Choroid plexus epithelial cell (primary cell): ENCODE results near the gene ANKRD10.
"Not testable (repeated sequence)": the region's sequence is repeated elsewhere in the genome, so short reads cannot be mapped to it uniquely, and the experiment has no call there.

Experiments used
- DNase-seq: peaks from one replicate; pipeline ENCODE4 v3.0.0-alpha.2; 2010; ENCODE audit warnings: low read depth
- H3K4me3 ChIP-seq: 2 replicates; pipeline ENCODE4 v1.5.1; 2011; ENCODE audit warnings: low read depth, mild to moderate bottlenecking, control low read depth, low read length, moderate library complexity
- CTCF ChIP-seq: conservative IDR thresholded peaks from 2 replicates; pipeline ENCODE4 v1.5.1; 2011; ENCODE audit warnings: low read depth, mild to moderate bottlenecking, control low read depth, inconsistent platforms, low read length, moderate library complexity

Gene ANKRD10

GRCh38 chr13:110841846-110842245, 73.0 kb downstream of the ANKRD10 start:
- H3K4me3 ChIP-seq = no peak overlapping the region
- no peak for DNase-seq
- no peak for TF ChIP-seq CTCF

GRCh38 chr13:110841406-110841805, 73.5 kb downstream of the ANKRD10 start:
- no peak overlapping the region for H3K4me3 ChIP-seq
- no peak for DNase-seq
- no peak for TF ChIP-seq CTCF

- DNase-seq = no peak
- H3K4me3 ChIP-seq = no peak overlapping the region
- no peak for TF ChIP-seq CTCF
Observed at GRCh38 chr13:110838867-110839538, 75.9 kb downstream of the ANKRD10 start.

- H3K4me3 ChIP-seq = no peak overlapping the region
- no peak for DNase-seq
- TF ChIP-seq CTCF = no peak
Observed at GRCh38 chr13:110838116-110838515, 76.8 kb downstream of the ANKRD10 start.

GRCh38 chr13:110837397-110838061, 77.3 kb downstream of the ANKRD10 start:
- DNase-seq, H3K4me3 ChIP-seq: not testable (repeated sequence)

GRCh38 chr13:110836605-110836903, 78.3 kb downstream of the ANKRD10 start:
- no peak overlapping the region for H3K4me3 ChIP-seq
- no peak for DNase-seq
- TF ChIP-seq CTCF = no peak

- TF ChIP-seq CTCF = no peak
- DNase-seq = peak; percentile 23
- no peak overlapping the region for H3K4me3 ChIP-seq
Observed at GRCh38 chr13:110835721-110836604, 78.9 kb downstream of the ANKRD10 start.
